ENCODE measurements around the gene FDCSP. TPM values are rescaled to one million over a fixed set of nuclear protein-coding genes. Genes with fewer than 3 reads are reported as not detected.
"Not testable (repeated sequence)": the region's sequence is repeated elsewhere in the genome, so short reads cannot be mapped to it uniquely, and the experiment has no call there.

Gene FDCSP
- total RNA-seq, 4 donors from 2014 or later: 5.7 TPM; not detected in 3

GRCh38 chr4:70203601-70204000 is 22.3 kb upstream of the FDCSP start:
- Histone ChIP-seq H3K36me3 (no peaks in the 10 kb centered on the region), H3K27me3 (no peaks in the 10 kb centered on the region), H3K4me3 (no peak overlapping the region), H3K27ac (no peak overlapping the region), H3K9me3 (no peaks in the 10 kb centered on the region), H3K4me1 (no peaks in the 10 kb centered on the region)
- WGBS, 2 donors: 50 to 58% methylated on average over 1 of the region's 1 CpG
- intact Hi-C loops (cut with DNase I): no loop called here
- DNase-seq: no peak
- TF ChIP-seq CTCF (IDR thresholded peaks at IDR 0.05) (no peak), POLR2A (IDR thresholded peaks at IDR 0.05) (no peak)

- DNase-seq; intact Hi-C loops (cut with DNase I); H3K9me3 ChIP-seq; H3K27me3 ChIP-seq; H3K4me3 ChIP-seq; H3K36me3 ChIP-seq; H3K27ac ChIP-seq; H3K4me1 ChIP-seq: not testable (repeated sequence)
- WGBS, 2 donors: no CpG with 5 or more reads among the region's 4 CpGs
These were observed 13.2 kb upstream of the FDCSP start for GRCh38 chr4:70212752-70213151.

GRCh38 chr4:70216109-70216508 is 9.8 kb upstream of the FDCSP start:
- H3K27me3 ChIP-seq; H3K36me3 ChIP-seq; H3K9me3 ChIP-seq; DNase-seq; H3K27ac ChIP-seq; H3K4me1 ChIP-seq; H3K4me3 ChIP-seq; intact Hi-C loops (cut with DNase I): not testable (repeated sequence)

DNA sequence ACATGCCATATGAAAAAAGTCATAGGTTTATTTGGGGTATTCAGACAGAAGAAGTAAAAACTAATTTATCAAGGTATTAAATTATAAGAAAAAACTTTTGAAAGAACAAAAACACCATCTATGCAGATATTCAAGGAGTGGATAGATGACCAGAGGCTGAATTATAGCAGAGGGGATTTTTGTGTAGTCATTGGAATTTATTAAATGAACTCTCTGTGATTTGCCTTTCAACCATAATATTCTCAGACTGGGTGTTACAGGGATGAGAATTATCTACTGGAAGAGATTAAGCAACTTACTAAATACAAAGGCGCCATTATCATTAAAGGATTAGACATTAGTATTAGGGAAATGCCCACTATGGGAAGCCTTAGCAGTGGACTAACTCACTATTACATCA is 9.4 kb upstream of the FDCSP start:
- intact Hi-C loops (cut with DNase I); DNase-seq; H3K36me3 ChIP-seq; H3K27ac ChIP-seq; H3K4me3 ChIP-seq; H3K4me1 ChIP-seq; H3K27me3 ChIP-seq; H3K9me3 ChIP-seq: not testable (repeated sequence)
- WGBS, 2 donors: 85 to 94% methylated on average over 1 of the region's 1 CpG

GRCh38 chr4:70221389-70221788 is 4.5 kb upstream of the FDCSP start:
- WGBS, 2 donors: 78 to 89% methylated on average over 3 of the region's 3 CpGs
- H3K4me1 ChIP-seq; H3K27ac ChIP-seq; intact Hi-C loops (cut with DNase I); H3K9me3 ChIP-seq; DNase-seq; H3K36me3 ChIP-seq; H3K27me3 ChIP-seq; H3K4me3 ChIP-seq: not testable (repeated sequence)

GRCh38 chr4:70221818-70222217 is 4.1 kb upstream of the FDCSP start:
- intact Hi-C loops (cut with DNase I); H3K4me1 ChIP-seq; H3K4me3 ChIP-seq; DNase-seq; H3K27me3 ChIP-seq; H3K36me3 ChIP-seq; H3K27ac ChIP-seq; H3K9me3 ChIP-seq: not testable (repeated sequence)

DNA sequence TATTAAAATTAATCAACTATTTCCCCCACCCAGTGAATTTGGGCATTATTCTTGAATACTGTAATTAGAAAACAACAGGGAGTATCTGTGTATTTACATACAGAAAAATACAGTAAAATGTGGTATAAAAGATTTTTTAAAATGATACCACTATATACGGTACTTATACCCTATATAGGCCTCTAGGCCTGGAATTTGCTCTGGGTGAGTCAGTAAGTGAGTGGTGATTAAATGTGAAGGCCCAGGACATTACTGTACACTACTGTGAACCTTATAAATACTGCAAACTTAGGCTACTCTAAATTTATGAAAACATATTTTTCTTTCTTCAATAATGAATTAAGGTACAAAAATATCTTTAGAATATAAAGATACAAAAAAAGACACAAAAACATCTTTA is 10.2 kb downstream of the FDCSP start:
- Histone ChIP-seq H3K9me3 (no peaks in the 10 kb centered on the region), H3K36me3 (no peaks in the 10 kb centered on the region), H3K4me3 (no peak overlapping the region), H3K27me3 (no peaks in the 10 kb centered on the region), H3K4me1 (no peaks in the 10 kb centered on the region), H3K27ac (no peak overlapping the region)
- no peak for DNase-seq
- TF ChIP-seq POLR2A (IDR thresholded peaks at IDR 0.05): no peak
- no peak for TF ChIP-seq CTCF (IDR thresholded peaks at IDR 0.05)
- intact Hi-C loops (cut with DNase I): no loop called here
- WGBS, 2 donors: 37 to 88% methylated on average over 1 of the region's 1 CpG

DNA sequence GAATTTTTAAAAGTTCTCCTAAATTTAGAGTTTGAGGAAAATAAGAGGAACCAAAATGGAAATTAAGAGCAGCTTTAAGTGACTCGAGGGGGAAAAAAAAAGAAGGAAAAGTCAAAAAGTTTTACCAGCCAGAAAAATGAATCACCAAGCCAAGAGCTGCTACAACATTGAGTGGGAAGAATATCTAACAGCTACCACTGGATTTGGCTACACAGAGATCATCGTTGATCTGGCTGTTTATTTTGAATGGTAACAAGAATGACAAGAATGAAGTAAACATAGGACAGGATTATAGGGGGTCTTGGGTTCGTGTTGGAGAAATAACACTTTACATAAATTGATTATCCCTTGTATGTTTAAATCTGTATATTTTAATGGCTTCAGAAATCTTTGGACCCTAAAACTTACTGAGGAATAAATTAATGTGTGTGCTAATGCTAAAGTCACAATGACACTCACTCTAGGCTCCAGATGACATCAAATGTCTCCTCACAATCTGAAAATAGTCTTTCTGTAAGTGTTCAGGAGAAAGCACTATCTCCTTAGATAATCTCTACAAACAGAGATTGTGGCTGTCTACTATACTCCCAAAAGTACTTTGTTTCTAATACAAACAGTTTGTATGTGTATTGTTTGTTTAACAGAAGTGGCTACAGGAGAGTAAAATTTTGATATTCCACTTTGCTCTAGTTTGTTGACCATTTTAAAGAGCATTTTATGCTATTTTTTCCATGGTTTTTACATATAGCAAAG is 13.4 kb downstream of the FDCSP start:
- intact Hi-C loops (cut with DNase I): no loop called here
- Histone ChIP-seq H3K27me3 (no peaks in the 10 kb centered on the region), H3K4me1 (no peaks in the 10 kb centered on the region), H3K9me3 (no peaks in the 10 kb centered on the region), H3K27ac (no peak overlapping the region), H3K36me3 (no peaks in the 10 kb centered on the region), H3K4me3 (no peak overlapping the region)
- TF ChIP-seq CTCF (IDR thresholded peaks at IDR 0.05) (no peak), POLR2A (IDR thresholded peaks at IDR 0.05) (no peak)
- DNase-seq: no peak
- 15 to 26% methylated on average over 3 of the region's 3 CpGs for WGBS, 2 donors
